HEK293T (cell line): ENCODE data around the gene PDE3A.

ENCODE experiments used
- ELF4 ChIP-seq: fragments of 450-650 bp; IDR thresholded peaks from 2 replicates; pipeline ENCODE4 v1.6.1; 2017; ENCODE audit warnings: antibody characterized with exemption
- FOXM1 ChIP-seq: fragments of 450-650 bp; IDR thresholded peaks from 2 replicates; pipeline ENCODE4 v1.6.1; 2017; ENCODE audit warnings: mild to moderate bottlenecking, borderline replicate concordance
- HDGF ChIP-seq: fragments of 450-650 bp; IDR thresholded peaks from 2 replicates; pipeline ENCODE4 v1.6.1; 2017; ENCODE audit warnings: antibody characterized with exemption, borderline replicate concordance
- SUZ12 ChIP-seq: fragments of 450-650 bp; IDR thresholded peaks from 2 replicates; pipeline ENCODE4 v1.6.1; 2016; ENCODE audit warnings: mild to moderate bottlenecking
- TARDBP ChIP-seq: fragments of 450-650 bp; IDR thresholded peaks from 2 replicates; pipeline ENCODE4 v1.6.1; 2016

- TF ChIP-seq HDGF (no peak), TARDBP (no peak), FOXM1 (no peak), SUZ12 (no peak), ELF4 (no peak)
Observed at GRCh38 chr12:20382117-20382516, 13.8 kb downstream of the PDE3A start.
